ENCODE data around the gene RTCA.
A peak's percentile ranks its signal among the peaks of the same experiment; 100 is the strongest.

Gene RTCA

GRCh38 chr1:100240631-100241030 is 25.4 kb upstream of the RTCA start:
- no peak overlapping the region for H3K4me3 ChIP-seq (ENCODE audit: low read depth, low read length)
- in situ Hi-C loops (cut with HindIII; ENCODE audit: low sequenced_read_pairs): no loop called here
- TF ChIP-seq CTCF (IDR thresholded peaks at IDR 0.05; ENCODE audit: low read depth, low read length, missing control alignments): no peak
- DNase-seq (ENCODE audit: low read depth): no peak

- no peak overlapping the region for H3K4me3 ChIP-seq (ENCODE audit: low read depth, low read length)
- TF ChIP-seq CTCF (IDR thresholded peaks at IDR 0.05; ENCODE audit: low read depth, low read length, missing control alignments): no peak
- DNase-seq (ENCODE audit: low read depth): no peak
- in situ Hi-C loops (cut with HindIII; ENCODE audit: low sequenced_read_pairs): no loop called here
Measured at GRCh38 chr1:100246738-100247137, 19.3 kb upstream of the RTCA start.

GRCh38 chr1:100249155-100249536 is 16.9 kb upstream of the RTCA start:
- no peak for TF ChIP-seq CTCF (IDR thresholded peaks at IDR 0.05; ENCODE audit: low read depth, low read length, missing control alignments)
- in situ Hi-C loops (cut with HindIII; ENCODE audit: low sequenced_read_pairs): no loop called here
- no peak for DNase-seq (ENCODE audit: low read depth)
- peak overlapping the region; percentile 84 for H3K4me3 ChIP-seq (ENCODE audit: low read depth, low read length)

GRCh38 chr1:100249537-100250257 is 16.3 kb upstream of the RTCA start, which contains the start of gene DBT:
TSS of gene DBT (minus strand) at chr1:100249834. CDS start at chr1:100249820, 14 bp downstream.
- no peak for TF ChIP-seq CTCF (IDR thresholded peaks at IDR 0.05; ENCODE audit: low read depth, low read length, missing control alignments)
- H3K4me3 ChIP-seq (ENCODE audit: low read depth, low read length): peak within 1 kb of the TSS; percentile 84
- peak; percentile 85 for DNase-seq (ENCODE audit: low read depth)
- in situ Hi-C loops (cut with HindIII; ENCODE audit: low sequenced_read_pairs): no loop called here

GRCh38 chr1:100250264-100250663 is 15.8 kb upstream of the RTCA start:
- in situ Hi-C loops (cut with HindIII; ENCODE audit: low sequenced_read_pairs): no loop called here
- DNase-seq (ENCODE audit: low read depth): no peak
- TF ChIP-seq CTCF (IDR thresholded peaks at IDR 0.05; ENCODE audit: low read depth, low read length, missing control alignments): no peak
- peak overlapping the region; percentile 84 for H3K4me3 ChIP-seq (ENCODE audit: low read depth, low read length)

- no peak for DNase-seq (ENCODE audit: low read depth)
- no peak for TF ChIP-seq CTCF (IDR thresholded peaks at IDR 0.05; ENCODE audit: low read depth, low read length, missing control alignments)
- in situ Hi-C loops (cut with HindIII; ENCODE audit: low sequenced_read_pairs): no loop called here
- no peak overlapping the region for H3K4me3 ChIP-seq (ENCODE audit: low read depth, low read length)
Measured at GRCh38 chr1:100250807-100251206, 15.2 kb upstream of the RTCA start.

Data from astrocyte of the cerebellum (primary cell).